Right renal pelvis (tissue), 4 donors: ENCODE measurements around the gene SRPK2. TPM values are rescaled to one million over a fixed set of nuclear protein-coding genes. Genes with fewer than 3 reads are reported as not detected.
"Not testable (repeated sequence)": the region's sequence is repeated elsewhere in the genome, so short reads cannot be mapped to it uniquely, and the experiment has no call there.

ENCODE experiments used
- DNase-seq, 4 donors: peaks; one replicate each; pipeline ENCODE4 v3.0.0-alpha.2; 2013; ENCODE audit warnings: low read depth in 4 of 4, low spot score in 3 of 4, missing footprints in 1 of 4
- polyA plus RNA-seq, 4 donors: library from polyadenylated mRNA; unstranded; fragments of 120-200 nt; gene quantifications; one replicate each; pipeline ENCODE4 v1.2.1, GENCODE V29; 2013; ENCODE audit not compliant: insufficient read length in 4 of 4

Gene SRPK2
- polyA plus RNA-seq = 10 to 100 TPM; 44.4 to 63.9 (median 59.5) TPM

DNA sequence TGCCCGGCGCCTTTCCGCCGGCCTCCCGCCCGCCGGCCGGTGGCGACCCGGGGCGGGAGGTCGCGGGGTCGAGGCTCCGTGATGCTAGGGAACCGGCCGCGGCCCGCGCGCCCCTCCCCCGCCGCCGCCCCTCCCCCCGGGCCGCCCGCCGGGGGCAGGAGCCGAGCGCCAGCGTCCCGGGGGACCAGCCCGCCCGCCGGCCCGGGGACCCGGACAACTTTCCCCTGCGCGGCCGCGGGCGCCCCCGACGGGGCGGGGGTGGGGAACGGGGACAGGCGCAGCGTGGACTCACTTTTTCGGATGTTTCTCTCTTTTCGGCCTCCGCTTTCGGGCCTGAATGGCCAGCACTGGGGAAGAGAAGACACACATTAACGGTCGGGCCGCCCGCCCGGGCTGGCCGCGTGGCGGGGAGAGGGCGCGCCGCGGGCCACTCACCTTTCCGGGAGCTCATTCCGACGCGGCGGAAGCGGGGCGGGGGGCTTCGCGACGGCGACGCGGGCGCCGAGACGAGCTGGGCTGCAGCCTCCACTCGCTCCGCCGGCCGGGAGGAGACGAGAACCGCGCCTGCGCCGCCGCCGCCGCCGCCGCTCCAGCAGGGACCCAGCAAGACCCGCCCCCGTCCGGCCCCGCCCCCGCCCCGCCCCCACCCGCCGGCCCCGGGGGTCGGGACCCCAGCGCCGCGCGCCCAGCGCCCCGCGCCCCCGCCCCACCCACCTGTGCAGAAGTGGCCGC, at the start of gene SRPK2:
SRPK2 (minus strand) TSS at position 566 of the 732 bp plus-strand sequence.
- DNase-seq = peak in 2 of 4 donors; percentile 35 to 41

DNA sequence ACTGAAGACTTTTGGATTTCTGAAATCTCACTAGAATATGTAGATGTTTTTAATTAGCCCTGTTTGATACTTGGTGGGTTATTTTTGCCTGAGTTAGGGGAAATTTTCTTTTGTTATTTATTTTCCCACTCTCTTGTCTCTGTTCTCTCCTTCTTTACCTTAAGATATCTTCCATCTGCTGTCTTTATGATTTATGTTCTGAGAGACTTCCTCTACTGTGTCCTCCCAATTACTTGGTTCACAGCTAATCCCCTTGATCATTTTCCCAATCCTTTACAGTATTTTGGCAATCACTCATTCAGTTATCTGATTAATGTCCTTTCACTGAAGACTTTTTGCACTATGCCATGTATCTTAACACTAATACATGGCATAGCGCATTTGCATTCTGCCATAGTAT, 49.5 kb upstream of the SRPK2 start:
- no peak for DNase-seq

GRCh38 chr7:105437356-105437755, 48.6 kb upstream of the SRPK2 start:
- DNase-seq = not testable (repeated sequence)

DNA sequence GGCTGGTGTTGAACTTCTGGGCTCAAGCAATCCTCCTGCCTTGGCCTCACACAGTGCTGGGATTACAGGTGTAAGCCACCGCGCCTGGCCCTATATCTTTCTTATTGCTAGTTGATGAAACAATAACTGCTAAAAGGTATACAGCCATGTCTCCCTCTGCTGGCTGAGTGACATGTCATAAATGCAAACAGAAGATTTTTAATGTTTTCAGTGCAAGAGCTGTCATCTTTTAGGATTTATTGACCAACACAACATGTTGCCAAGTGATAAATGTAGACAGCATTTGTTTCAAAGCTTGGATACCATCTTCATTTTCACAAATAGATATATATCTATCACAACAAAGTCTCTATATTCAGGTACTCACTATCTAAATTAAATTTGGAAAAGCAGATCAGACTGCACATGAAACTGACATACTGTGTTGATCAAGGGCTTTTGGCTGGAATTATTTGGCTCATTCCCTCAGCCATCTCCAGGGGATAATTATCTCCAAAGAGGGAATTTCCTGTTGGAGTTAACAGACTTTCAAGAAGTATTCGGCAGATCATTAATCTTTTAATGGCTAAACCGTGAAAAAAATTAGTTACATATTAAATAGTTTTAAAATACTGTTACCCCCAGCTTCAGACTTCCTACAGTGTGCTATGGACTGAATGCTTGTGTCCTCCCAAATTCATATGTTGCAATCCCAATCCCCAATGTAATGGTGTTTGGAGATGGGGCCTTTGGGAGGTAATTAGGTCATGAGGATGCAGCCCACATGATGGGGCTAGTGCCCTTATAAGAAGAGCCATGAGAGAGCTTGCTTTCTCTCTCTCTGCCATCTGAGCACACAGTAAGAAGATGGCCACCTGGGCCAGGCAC, 41.3 kb upstream of the SRPK2 start:
- DNase-seq = peak; percentile 43 to 67 (median 56)

DNA sequence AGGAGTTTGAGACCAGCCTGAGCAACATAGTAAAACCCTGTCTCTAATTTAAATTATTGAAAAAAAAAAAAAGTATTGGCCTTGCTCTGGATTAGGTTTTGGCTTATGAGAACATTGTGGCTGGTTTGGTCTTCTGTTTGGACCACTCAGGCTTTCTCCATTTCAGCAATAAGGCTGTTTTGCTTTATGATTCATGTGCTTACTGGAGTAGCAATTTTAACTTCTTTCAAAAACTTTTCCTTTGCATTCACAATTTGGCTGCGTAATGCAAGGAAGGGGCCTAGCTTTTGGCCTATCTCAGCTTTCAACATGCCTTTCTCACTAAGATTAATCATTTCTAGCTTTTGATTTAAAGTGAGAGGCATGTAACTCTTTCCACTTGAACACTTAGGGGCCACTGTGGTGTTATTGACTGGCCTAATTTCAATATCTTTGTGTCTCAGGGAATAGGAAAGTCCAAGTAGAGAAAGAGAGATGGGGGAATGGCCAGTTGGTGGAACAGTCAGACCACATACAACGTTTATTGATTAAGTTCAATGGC, 38.0 kb upstream of the SRPK2 start:
- no peak for DNase-seq

DNA sequence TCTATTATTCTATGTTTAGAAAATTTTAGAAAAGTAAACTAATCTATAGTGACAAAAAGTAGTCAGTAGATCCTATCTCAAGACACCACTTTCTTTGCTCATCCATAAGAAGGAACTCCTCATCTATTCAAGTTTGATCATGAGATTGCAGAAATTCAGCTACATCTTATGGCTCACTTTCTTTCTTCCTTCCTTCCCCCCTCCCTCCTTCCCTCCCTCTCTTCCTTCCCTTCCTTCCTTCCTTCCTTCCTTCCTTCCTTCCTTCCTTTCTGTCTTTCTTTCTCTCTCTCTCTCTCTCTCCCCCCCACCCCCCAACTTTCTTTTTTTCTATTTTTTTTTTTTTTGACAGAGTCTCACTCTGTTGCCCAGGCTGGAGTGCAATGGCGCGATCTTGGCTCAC, 35.3 kb upstream of the SRPK2 start:
- no peak for DNase-seq

DNA sequence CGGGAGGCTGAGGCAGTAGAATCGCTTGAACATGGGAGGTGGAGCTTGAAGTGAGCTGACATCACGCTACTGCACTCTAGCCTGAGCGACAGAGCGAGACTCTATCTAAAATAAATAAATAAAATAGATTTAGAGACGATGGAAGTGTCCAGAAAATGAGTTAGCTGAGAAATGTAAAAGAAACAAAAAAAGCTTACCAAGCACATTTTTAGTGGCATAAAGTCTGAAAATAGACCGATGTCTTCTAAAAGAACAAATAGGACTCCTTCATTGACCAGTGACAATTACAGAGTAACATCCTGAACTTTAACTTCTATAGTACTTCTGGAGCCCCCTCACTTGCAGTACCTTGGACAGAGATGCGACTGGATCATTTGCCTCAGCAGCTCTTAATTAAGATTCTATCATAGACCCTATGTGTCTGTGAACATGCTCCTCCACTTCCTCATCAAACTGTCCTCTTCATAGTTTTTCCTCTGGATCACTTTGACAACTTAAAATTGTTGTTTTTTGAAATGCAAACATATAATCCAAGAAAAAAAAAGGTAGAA, 25.2 kb upstream of the SRPK2 start:
- no peak for DNase-seq

GRCh38 chr7:105410774-105411173, 22.1 kb upstream of the SRPK2 start:
- DNase-seq = not testable (repeated sequence)

DNA sequence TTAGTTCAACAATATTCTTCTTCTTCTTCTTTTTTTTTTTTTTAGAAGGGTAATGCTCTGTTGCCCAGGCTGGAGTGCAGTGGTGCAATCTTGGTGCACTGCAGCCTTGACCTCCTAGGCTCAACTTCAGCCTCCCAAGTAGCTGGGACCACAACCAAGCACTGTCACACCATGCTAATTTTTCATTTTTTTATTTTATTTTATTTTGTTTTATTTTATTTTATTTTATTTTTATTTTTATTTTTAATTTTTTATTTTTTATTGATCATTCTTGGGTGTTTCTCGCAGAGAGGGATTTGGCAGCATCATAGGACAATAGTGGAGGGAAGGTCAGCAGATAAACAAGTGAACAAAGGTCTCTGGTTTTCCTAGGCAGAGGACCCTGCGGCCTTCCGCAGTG, 21.1 kb upstream of the SRPK2 start:
- DNase-seq = not testable (repeated sequence)

DNA sequence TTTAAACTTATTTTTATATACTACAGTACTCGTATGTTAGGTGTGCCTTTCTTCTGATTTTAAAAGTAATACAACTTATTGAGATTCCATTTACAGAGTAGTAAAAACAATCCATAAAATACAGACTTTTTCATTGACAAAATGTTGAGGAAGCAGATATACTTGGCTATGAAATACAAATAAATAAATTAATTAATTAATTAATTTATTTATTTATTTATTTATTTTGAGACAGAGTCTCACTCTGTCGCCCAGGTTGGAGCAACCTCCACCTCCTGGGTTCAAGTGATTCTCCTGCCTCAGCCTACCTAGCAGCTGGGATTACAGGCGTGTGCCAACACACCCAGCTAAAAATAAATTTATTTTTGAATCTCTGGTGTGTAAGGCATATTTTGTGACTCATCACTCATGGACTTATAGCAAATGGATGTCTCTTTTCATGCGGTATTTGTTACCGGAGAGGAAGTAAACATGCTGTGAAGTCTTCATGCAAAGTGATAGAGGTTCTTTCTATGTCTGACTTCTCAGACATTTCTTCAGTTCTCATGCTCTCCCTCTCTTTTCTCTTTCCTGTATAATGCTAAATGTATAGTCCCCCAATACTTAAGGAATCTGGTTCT, 20.2 kb upstream of the SRPK2 start:
- no peak for DNase-seq

- DNase-seq = no peak
Measured at GRCh38 chr7:105403128-105403527, 14.4 kb upstream of the SRPK2 start.

- no peak for DNase-seq
Measured at GRCh38 chr7:105402221-105403095, 13.7 kb upstream of the SRPK2 start.

DNA sequence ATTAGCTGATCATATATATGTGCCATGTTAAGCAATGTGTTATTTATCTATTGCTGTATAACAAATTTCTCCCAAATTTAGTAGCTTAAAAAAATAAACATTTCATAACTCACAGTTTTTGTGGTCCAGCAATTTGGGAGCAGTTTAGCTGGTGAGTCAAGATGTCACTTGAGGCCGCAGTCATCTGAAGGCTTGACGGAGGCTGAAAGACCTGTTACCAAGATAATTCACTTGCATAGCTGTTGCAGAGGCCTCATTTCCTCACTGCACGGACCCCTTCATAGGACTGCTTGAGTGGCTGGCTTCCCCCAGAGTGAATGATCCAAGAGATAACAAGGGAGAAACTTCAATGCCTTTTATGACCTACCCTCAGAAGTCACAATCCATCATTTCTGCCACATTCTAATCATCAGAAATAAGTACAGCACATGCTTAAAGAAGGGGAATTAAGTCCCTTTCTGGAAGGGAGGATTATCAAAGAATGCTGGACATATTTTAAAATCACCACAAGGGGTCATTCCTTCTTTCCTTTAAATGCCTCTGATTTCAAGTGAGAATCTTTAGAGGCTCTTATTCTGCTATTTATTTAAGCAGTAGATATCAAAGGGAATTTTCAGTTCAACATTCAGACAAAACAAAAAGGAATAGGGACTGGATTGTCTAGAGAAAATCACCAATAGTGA, 10.5 kb upstream of the SRPK2 start:
- DNase-seq = no peak

GRCh38 chr7:105396566-105396965, 7.8 kb upstream of the SRPK2 start:
- DNase-seq = no peak

DNA sequence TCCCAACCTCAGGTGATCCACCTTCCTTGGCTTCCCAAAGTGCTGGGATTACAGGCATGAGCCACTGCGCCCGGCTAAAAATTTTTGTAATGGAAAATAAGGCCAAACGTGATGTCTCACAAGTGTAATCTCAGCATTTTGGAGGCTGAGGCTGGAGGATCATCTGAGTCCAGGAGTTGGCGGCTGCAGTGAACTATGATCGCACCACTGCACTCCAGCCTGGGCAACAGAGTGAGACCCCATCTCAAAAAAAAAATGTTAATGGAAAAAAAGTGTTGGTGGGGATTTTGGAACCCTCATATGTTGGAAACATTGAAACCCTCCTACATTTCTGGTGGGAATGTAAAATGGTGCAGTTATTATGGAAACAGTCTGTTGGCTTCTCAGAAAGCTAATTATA, 2.7 kb upstream of the SRPK2 start:
- DNase-seq = no peak

DNA sequence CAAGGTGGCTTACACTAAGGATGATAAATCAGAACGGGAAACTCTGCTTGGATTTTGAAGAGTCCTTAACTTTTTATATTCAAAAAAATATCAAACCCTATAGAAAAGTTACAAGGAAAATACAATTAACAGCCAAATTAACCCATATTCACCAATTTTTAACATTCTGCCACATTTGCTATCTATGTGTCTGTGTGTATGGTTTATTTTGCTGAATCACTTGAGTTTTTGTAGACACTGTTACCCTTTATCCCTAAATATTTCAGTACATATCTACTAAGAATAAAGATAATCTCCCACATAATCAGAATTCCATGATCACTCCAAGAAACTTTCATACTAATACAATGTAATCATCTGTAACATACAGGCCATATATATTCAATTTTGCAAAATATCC, 1.2 kb upstream of the SRPK2 start:
- no peak for DNase-seq

GRCh38 chr7:105389088-105389650, 448 bp upstream of the SRPK2 start:
- peak in 1 of 4 donors; percentile 35 for DNase-seq

DNA sequence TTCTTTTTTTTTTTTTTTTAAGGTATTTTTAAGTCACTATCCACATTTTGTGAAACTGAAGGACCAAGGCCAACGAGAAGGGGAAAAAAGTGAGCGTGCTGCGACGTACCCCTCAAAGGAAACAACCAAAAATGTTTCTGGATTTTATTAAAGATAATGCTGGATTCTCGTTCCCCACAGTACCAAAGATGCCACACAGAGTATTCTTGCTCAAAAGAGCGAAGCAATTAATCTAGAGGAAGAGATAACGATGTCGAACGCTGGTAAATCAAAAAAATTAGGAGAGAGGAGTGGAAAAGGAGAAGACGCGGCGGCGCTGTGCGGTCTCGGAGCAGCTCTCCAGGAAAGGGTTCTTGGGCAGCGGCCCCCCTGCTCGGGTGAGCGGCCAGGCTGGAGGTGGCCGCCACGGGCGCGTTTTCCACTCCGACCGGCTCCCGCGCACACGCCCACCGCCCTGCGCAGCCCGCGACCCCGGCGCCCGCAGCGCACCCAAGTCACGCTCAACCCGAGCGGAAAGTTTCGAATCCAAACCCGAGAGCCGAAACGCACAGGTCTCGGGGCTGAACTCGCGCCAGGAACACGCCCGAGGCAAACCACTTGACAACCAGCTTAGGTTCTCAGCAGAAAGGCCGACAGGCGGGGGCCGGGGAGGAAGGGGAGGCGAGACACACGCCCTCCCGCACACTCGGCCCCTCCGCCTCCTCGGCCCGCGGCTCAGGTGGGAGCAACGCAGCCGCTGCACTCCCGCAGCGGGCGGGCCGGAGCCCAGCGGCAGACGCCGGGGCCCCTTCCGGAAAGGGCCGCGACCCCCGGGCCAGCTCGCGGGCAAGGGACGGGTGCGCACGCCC, 989 bp downstream of the SRPK2 start:
- DNase-seq = peak in 2 of 4 donors; percentile 22 to 60
